Type B pancreatic cell (in vitro differentiated cells): ENCODE data around the gene ALK. TPM values are rescaled to one million over a fixed set of nuclear protein-coding genes. Genes with fewer than 3 reads are reported as not detected.

ENCODE experiments used
- DNase-seq: peaks from one replicate; pipeline ENCODE4 v3.0.0; 2021; ENCODE audit warnings: mixed read lengths; ENCODE audit not compliant: unreplicated experiment; ENCODE audit errors: extremely low spot score
- H3K27ac Mint-ChIP-seq: 2 replicates; pipeline ENCODE4 v1.8.0; 2021; ENCODE audit warnings: mild to moderate bottlenecking, mixed read lengths
- H3K27me3 Mint-ChIP-seq: 2 replicates; pipeline ENCODE4 v1.8.0; 2021; ENCODE audit warnings: mixed read lengths
- H3K36me3 Mint-ChIP-seq: 2 replicates; pipeline ENCODE4 v1.8.0; 2021; ENCODE audit warnings: mixed read lengths
- H3K4me1 Mint-ChIP-seq: one replicate; pipeline ENCODE4 v1.8.0; 2021; ENCODE audit warnings: mixed read lengths; ENCODE audit not compliant: unreplicated experiment
- H3K4me3 Mint-ChIP-seq: 2 replicates; pipeline ENCODE4 v1.8.0; 2021; ENCODE audit warnings: mild to moderate bottlenecking, mixed read lengths
- H3K9me3 Mint-ChIP-seq: 2 replicates; pipeline ENCODE4 v1.8.0; 2021; ENCODE audit warnings: mixed read lengths
- total RNA-seq: library from RNA; stranded (reverse); gene quantifications from 2 replicates; pipeline ENCODE4 v1.2.1, GENCODE V29; 2021; ENCODE audit warnings: low replicate concordance
- TF ChIP-seq, protein P1 (sequence below): fragments of 200-600 bp; sonication (generic); conservative IDR thresholded peaks from 2 replicates; pipeline ENCODE4 v1.5.0; 2021; ENCODE audit warnings: antibody characterized with exemption, mild to moderate bottlenecking

Gene ALK
- total RNA-seq, 1 donor from 2014 or later, result 7.7 TPM

DNA sequence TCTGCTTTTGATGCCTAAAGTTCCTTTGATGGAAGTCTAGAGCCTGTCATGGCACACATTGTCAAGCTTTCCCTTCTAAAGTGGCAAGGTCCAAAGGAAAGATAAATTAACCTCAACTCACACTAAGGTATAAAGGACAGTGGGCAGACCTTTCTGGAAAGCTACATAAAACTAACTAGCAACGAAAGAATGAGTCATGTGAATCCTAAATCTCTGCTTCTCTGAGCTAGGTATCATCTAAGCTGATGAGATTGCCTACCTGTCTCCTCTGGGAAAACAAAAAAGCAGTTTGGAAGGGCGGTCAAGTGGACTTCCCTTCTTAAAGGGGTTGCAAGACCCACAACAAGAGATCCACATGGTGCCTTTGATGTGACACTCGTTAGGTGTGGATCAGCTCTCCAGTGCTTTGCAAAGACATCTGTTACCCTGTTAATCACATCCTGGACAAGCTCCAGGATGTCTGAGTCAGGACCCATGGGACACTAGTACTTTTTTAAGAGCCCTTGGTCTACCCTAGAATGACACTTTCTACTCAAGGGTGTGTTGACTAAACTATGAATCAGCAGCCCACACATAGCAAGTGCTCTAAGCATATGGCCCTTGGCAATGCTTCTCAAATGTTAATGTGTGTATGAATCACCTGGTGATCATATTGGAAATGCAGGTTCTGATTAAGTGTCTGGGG, 173.5 kb downstream of the ALK start:
- Mint-ChIP-seq H3K27ac (peak overlapping the region; percentile 76), H3K4me1 (peaks cover 8% of the 10 kb centered on the region), H3K36me3 (no peaks in the 10 kb centered on the region), H3K4me3 (no peak overlapping the region), H3K27me3 (no peaks in the 10 kb centered on the region), H3K9me3 (no peaks in the 10 kb centered on the region)
- DNase-seq, result no peak
- TF ChIP-seq, protein P1, sequence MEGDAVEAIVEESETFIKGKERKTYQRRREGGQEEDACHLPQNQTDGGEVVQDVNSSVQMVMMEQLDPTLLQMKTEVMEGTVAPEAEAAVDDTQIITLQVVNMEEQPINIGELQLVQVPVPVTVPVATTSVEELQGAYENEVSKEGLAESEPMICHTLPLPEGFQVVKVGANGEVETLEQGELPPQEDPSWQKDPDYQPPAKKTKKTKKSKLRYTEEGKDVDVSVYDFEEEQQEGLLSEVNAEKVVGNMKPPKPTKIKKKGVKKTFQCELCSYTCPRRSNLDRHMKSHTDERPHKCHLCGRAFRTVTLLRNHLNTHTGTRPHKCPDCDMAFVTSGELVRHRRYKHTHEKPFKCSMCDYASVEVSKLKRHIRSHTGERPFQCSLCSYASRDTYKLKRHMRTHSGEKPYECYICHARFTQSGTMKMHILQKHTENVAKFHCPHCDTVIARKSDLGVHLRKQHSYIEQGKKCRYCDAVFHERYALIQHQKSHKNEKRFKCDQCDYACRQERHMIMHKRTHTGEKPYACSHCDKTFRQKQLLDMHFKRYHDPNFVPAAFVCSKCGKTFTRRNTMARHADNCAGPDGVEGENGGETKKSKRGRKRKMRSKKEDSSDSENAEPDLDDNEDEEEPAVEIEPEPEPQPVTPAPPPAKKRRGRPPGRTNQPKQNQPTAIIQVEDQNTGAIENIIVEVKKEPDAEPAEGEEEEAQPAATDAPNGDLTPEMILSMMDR, result no peak

DNA sequence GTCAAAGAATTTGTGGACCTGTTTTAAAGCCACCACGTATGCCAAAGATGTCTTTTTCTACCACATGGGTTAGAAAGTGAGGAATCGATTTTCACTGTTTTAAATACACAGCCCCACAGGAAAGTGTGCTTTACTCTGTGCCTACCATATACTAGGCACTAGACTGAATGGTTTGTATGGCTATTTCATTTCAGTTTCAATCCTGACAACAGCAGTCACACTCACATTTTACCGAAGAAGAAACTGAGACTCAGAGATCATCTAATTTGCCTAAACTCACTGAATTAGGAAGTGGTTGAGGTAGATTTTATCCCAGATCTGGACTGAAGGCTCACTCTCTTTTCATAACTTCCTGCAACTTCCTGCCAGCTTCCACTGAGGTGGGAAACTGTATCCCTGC, 176.4 kb downstream of the ALK start:
- no peak overlapping the region for H3K27ac Mint-ChIP-seq
- no peaks in the 10 kb centered on the region for H3K36me3 Mint-ChIP-seq
- H3K4me1 Mint-ChIP-seq, result peaks cover 5% of the 10 kb centered on the region
- TF ChIP-seq, protein P1, result no peak
- no peaks in the 10 kb centered on the region for H3K27me3 Mint-ChIP-seq
- H3K9me3 Mint-ChIP-seq, result no peaks in the 10 kb centered on the region
- H3K4me3 Mint-ChIP-seq, result no peak overlapping the region
- DNase-seq, result no peak

DNA sequence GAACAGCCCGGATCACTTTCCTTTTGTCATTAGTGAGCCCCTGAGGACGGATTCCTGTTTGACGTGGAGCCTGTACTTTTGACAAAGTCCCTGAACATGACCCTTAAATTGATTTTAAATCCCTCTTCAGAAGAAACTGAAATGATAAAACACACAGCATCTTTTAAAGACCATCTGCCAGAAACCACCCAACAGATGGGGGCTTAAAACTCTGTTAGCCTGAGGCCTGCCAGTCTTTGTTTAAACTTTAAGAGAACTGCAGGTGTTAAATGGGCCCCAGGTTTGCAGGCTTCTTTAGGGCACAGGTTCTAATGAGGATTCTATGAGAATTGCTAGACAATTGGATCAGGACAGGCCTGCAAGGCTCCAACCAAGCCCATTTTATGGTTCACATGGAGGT, 177.9 kb downstream of the ALK start:
- Mint-ChIP-seq H3K27ac (no peak overlapping the region), H3K27me3 (no peaks in the 10 kb centered on the region), H3K4me1 (peaks cover 5% of the 10 kb centered on the region), H3K36me3 (no peaks in the 10 kb centered on the region), H3K4me3 (no peak overlapping the region), H3K9me3 (no peaks in the 10 kb centered on the region)
- TF ChIP-seq, protein P1, result no peak
- DNase-seq, result no peak

DNA sequence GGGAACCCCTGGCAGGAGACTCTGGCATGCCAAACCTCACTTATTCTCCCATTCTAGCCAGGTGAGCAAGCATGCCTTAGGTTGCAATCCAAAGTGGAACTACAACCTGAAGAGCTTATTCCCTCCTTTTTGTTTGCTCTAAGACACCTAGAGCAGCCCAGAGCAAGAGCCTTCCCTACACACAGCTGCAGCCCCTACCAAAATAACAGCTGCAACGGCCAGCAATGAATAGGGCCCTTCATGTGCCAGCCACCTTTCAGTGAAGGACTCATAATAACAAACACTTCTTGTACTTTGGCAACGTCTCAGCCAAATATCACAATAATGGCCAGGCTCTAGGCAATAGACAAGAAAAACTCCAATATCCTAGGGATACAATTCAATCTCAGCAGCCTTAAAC, 178.7 kb downstream of the ALK start:
- H3K36me3 Mint-ChIP-seq, result no peaks in the 10 kb centered on the region
- no peaks in the 10 kb centered on the region for H3K9me3 Mint-ChIP-seq
- H3K27ac Mint-ChIP-seq, result no peak overlapping the region
- no peak for DNase-seq
- no peaks in the 10 kb centered on the region for H3K27me3 Mint-ChIP-seq
- no peaks in the 10 kb centered on the region for H3K4me1 Mint-ChIP-seq
- no peak overlapping the region for H3K4me3 Mint-ChIP-seq
- TF ChIP-seq, protein P1, result no peak

DNA sequence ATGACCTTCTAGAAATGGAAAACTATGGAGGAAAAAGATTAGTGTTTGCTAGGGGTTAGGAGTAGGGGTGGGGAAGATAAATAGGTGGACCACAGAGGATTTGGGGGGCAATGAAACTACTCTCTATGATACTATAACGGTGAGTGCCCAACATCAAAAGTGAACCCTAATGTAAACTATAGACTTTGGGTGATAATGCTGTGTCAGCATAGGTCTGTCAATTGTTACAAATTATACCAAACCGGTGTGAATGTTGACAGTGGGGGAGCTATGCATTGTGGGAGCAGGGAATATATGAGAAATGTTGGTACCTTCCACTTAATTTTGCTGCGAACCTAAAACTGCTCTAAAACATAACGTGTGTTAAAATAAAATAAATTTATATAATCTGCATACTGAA, 180.3 kb downstream of the ALK start:
- no peaks in the 10 kb centered on the region for H3K36me3 Mint-ChIP-seq
- no peaks in the 10 kb centered on the region for H3K9me3 Mint-ChIP-seq
- TF ChIP-seq, protein P1, result no peak
- no peak overlapping the region for H3K27ac Mint-ChIP-seq
- H3K4me1 Mint-ChIP-seq, result no peaks in the 10 kb centered on the region
- no peaks in the 10 kb centered on the region for H3K27me3 Mint-ChIP-seq
- no peak overlapping the region for H3K4me3 Mint-ChIP-seq
- DNase-seq, result no peak
